Measurements from ENCODE around the gene RIOK1.

The RIOK1 gene

DNA sequence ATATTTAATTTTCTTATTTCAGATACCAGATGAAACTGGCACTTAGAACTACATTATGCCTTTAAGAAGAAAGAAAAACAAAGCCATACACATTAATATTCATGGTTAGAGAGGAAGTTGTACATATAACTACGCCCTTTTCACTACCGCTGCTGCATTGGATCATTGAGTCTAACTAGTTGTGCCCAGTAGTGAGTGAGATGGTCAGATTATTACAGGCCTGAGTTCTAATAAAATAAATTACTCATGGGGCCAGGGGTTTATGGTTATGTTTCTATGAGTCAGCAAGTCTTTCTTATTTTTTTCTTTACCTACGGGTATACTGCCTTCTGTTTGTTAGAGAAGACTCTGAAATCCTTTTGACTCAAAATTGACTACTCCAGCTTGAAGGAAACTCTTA lies 11.5 kb downstream of the RIOK1 start:
- no peak for TF ChIP-seq GLIS3 (CRISPR knock-in tag; IDR thresholded peaks at IDR 0.05)
- TF ChIP-seq, protein P1, sequence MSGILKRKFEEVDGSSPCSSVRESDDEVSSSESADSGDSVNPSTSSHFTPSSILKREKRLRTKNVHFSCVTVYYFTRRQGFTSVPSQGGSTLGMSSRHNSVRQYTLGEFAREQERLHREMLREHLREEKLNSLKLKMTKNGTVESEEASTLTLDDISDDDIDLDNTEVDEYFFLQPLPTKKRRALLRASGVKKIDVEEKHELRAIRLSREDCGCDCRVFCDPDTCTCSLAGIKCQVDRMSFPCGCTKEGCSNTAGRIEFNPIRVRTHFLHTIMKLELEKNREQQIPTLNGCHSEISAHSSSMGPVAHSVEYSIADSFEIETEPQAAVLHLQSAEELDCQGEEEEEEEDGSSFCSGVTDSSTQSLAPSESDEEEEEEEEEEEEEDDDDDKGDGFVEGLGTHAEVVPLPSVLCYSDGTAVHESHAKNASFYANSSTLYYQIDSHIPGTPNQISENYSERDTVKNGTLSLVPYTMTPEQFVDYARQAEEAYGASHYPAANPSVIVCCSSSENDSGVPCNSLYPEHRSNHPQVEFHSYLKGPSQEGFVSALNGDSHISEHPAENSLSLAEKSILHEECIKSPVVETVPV (CRISPR knock-in tag; IDR thresholded peaks at IDR 0.05): no peak
- TF ChIP-seq ZC3H10 (CRISPR knock-in tag; IDR thresholded peaks at IDR 0.05): no peak
- TF ChIP-seq, protein P2, sequence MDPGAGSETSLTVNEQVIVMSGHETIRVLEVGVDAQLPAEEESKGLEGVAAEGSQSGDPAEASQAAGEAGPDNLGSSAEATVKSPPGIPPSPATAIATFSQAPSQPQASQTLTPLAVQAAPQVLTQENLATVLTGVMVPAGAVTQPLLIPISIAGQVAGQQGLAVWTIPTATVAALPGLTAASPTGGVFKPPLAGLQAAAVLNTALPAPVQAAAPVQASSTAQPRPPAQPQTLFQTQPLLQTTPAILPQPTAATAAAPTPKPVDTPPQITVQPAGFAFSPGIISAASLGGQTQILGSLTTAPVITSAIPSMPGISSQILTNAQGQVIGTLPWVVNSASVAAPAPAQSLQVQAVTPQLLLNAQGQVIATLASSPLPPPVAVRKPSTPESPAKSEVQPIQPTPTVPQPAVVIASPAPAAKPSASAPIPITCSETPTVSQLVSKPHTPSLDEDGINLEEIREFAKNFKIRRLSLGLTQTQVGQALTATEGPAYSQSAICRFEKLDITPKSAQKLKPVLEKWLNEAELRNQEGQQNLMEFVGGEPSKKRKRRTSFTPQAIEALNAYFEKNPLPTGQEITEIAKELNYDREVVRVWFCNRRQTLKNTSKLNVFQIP (CRISPR knock-in tag; IDR thresholded peaks at IDR 0.05; ENCODE audit: borderline replicate concordance, low read depth): no peak
- no peak for TF ChIP-seq ZFP3 (CRISPR knock-in tag; IDR thresholded peaks at IDR 0.05)
- TF ChIP-seq SNAI2 (CRISPR knock-in tag; IDR thresholded peaks at IDR 0.05): no peak
- no peak for TF ChIP-seq ISL1 (CRISPR knock-in tag; IDR thresholded peaks at IDR 0.05)
- TF ChIP-seq, protein P3, sequence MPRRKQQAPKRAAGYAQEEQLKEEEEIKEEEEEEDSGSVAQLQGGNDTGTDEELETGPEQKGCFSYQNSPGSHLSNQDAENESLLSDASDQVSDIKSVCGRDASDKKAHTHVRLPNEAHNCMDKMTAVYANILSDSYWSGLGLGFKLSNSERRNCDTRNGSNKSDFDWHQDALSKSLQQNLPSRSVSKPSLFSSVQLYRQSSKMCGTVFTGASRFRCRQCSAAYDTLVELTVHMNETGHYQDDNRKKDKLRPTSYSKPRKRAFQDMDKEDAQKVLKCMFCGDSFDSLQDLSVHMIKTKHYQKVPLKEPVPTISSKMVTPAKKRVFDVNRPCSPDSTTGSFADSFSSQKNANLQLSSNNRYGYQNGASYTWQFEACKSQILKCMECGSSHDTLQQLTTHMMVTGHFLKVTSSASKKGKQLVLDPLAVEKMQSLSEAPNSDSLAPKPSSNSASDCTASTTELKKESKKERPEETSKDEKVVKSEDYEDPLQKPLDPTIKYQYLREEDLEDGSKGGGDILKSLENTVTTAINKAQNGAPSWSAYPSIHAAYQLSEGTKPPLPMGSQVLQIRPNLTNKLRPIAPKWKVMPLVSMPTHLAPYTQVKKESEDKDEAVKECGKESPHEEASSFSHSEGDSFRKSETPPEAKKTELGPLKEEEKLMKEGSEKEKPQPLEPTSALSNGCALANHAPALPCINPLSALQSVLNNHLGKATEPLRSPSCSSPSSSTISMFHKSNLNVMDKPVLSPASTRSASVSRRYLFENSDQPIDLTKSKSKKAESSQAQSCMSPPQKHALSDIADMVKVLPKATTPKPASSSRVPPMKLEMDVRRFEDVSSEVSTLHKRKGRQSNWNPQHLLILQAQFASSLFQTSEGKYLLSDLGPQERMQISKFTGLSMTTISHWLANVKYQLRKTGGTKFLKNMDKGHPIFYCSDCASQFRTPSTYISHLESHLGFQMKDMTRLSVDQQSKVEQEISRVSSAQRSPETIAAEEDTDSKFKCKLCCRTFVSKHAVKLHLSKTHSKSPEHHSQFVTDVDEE (CRISPR knock-in tag; IDR thresholded peaks at IDR 0.05): no peak
- no peak for TF ChIP-seq TCF4 (CRISPR knock-in tag; IDR thresholded peaks at IDR 0.05; ENCODE audit: borderline replicate concordance)
- ATAC-seq: no peak

DNA sequence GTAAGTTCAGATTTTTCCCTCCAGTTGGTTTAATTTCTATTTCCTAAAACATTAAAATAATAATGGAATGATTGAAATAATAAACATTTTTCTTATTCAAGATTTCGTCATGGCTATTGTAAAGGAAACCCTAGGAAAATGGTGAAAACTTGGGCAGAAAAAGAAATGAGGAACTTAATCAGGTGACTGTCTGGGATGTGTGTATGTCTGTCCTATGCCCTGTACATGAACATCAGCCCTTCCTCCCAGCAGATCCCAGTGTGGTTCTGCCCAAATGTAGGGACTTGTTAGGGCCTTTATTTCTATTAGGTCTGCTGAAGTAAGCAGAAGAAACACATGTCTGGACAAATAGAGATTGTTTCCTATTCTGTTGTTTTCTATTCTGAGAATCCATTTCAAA lies 13.1 kb downstream of the RIOK1 start:
- no peak for ATAC-seq
- TF ChIP-seq ZNF565 (CRISPR knock-in tag; conservative IDR thresholded peaks at IDR 0.05; ENCODE audit: low read depth) (no peak), ZFP3 (CRISPR knock-in tag; IDR thresholded peaks at IDR 0.05) (no peak)

DNA sequence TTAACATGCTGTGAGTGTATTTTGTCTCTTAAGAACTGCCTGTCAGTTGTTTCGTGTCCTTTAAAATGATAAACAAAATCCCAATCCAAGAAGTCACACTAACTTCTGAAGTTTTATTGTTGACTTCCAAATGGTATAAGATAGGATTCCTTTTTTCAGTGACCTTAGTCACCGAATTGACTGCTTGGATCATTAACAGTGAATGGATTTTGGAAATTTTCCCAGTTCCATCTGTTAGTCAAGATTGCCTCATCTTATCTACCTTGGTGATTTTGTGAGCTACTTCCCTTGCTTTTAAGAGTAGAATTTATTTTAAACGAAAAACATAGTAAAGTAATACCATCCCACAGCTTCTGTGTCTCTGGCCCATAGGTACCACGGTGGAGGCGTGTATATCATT lies 14.9 kb downstream of the RIOK1 start:
- no peak for TF ChIP-seq GLIS3 (CRISPR knock-in tag; IDR thresholded peaks at IDR 0.05)
- TF ChIP-seq, protein P1 (CRISPR knock-in tag; IDR thresholded peaks at IDR 0.05): no peak
- no peak for TF ChIP-seq PPARA (CRISPR knock-in tag; IDR thresholded peaks at IDR 0.05; ENCODE audit: borderline replicate concordance)
- TF ChIP-seq CSDC2 (CRISPR knock-in tag; IDR thresholded peaks at IDR 0.05): no peak
- no peak for TF ChIP-seq ZFP30 (CRISPR knock-in tag; IDR thresholded peaks at IDR 0.05)
- TF ChIP-seq, protein P2 (CRISPR knock-in tag; IDR thresholded peaks at IDR 0.05; ENCODE audit: borderline replicate concordance, low read depth): no peak
- TF ChIP-seq ISL1 (CRISPR knock-in tag; IDR thresholded peaks at IDR 0.05): no peak
- no peak for TF ChIP-seq ZFP3 (CRISPR knock-in tag; IDR thresholded peaks at IDR 0.05)
- TF ChIP-seq, protein P4, sequence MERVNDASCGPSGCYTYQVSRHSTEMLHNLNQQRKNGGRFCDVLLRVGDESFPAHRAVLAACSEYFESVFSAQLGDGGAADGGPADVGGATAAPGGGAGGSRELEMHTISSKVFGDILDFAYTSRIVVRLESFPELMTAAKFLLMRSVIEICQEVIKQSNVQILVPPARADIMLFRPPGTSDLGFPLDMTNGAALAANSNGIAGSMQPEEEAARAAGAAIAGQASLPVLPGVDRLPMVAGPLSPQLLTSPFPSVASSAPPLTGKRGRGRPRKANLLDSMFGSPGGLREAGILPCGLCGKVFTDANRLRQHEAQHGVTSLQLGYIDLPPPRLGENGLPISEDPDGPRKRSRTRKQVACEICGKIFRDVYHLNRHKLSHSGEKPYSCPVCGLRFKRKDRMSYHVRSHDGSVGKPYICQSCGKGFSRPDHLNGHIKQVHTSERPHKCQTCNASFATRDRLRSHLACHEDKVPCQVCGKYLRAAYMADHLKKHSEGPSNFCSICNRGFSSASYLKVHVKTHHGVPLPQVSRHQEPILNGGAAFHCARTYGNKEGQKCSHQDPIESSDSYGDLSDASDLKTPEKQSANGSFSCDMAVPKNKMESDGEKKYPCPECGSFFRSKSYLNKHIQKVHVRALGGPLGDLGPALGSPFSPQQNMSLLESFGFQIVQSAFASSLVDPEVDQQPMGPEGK (CRISPR knock-in tag; IDR thresholded peaks at IDR 0.05; ENCODE audit: borderline replicate concordance): no peak
- TF ChIP-seq, protein P3 (CRISPR knock-in tag; IDR thresholded peaks at IDR 0.05): no peak
- no peak for TF ChIP-seq TCF4 (CRISPR knock-in tag; IDR thresholded peaks at IDR 0.05; ENCODE audit: borderline replicate concordance)
- no peak for TF ChIP-seq ARNTL (CRISPR knock-in tag; IDR thresholded peaks at IDR 0.05; ENCODE audit: borderline replicate concordance, low read depth)
- TF ChIP-seq OSR1 (CRISPR knock-in tag; IDR thresholded peaks at IDR 0.05): no peak
- no peak for TF ChIP-seq ZNF8 (CRISPR knock-in tag; IDR thresholded peaks at IDR 0.05)
- TF ChIP-seq SNAI2 (CRISPR knock-in tag; IDR thresholded peaks at IDR 0.05): no peak
- TF ChIP-seq, protein P5, sequence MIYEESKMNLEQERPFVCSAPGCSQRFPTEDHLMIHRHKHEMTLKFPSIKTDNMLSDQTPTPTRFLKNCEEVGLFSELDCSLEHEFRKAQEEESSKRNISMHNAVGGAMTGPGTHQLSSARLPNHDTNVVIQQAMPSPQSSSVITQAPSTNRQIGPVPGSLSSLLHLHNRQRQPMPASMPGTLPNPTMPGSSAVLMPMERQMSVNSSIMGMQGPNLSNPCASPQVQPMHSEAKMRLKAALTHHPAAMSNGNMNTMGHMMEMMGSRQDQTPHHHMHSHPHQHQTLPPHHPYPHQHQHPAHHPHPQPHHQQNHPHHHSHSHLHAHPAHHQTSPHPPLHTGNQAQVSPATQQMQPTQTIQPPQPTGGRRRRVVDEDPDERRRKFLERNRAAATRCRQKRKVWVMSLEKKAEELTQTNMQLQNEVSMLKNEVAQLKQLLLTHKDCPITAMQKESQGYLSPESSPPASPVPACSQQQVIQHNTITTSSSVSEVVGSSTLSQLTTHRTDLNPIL (CRISPR knock-in tag; IDR thresholded peaks at IDR 0.05; ENCODE audit: low read depth): no peak
- ATAC-seq: no peak
